Smooth muscle cell (in vitro differentiated cells): ENCODE measurements around the gene CHODL. TPM values are rescaled to one million over a fixed set of nuclear protein-coding genes. Genes with fewer than 3 reads are reported as not detected.

Experiments used
- DNase-seq: peaks from one replicate; lab custom pipeline; 2025; ENCODE audit not compliant: unreplicated experiment; lab: John Stamatoyannopoulos, UW
- H2AFZ ChIP-seq: fragments of 200-600 bp; sonication (generic); 2 replicates; pipeline ENCODE4 v1.6.0; 2016; ENCODE audit warnings: antibody characterized with exemption, low read depth, mild to moderate bottlenecking
- H3F3A ChIP-seq: fragments of 200-600 bp; sonication (generic); 2 replicates; pipeline ENCODE4 v1.6.0; 2017; ENCODE audit warnings: antibody characterized with exemption, low read depth
- H3K27ac ChIP-seq: fragments of 200-600 bp; sonication (generic); 2 replicates; pipeline ENCODE4 v1.5.1; 2016; ENCODE audit warnings: low read depth, mild to moderate bottlenecking
- H3K27me3 ChIP-seq: fragments of 200-600 bp; sonication (generic); 2 replicates; pipeline ENCODE4 v1.6.1; 2016; ENCODE audit warnings: low read depth, mild to moderate bottlenecking
- H3K36me3 ChIP-seq: fragments of 200-600 bp; sonication (generic); 2 replicates; pipeline ENCODE4 v1.5.1; 2016; ENCODE audit warnings: low read depth
- H3K4me1 ChIP-seq: fragments of 200-600 bp; sonication (generic); 2 replicates; pipeline ENCODE4 v1.5.1; 2016; ENCODE audit warnings: low read depth
- H3K4me2 ChIP-seq: fragments of 200-600 bp; sonication (generic); 2 replicates; pipeline ENCODE4 v1.6.0; 2016; ENCODE audit warnings: mild to moderate bottlenecking
- H3K4me3 ChIP-seq: fragments of 200-600 bp; sonication (generic); 2 replicates; pipeline ENCODE4 v1.5.1; 2016; ENCODE audit warnings: mild to moderate bottlenecking
- H3K79me2 ChIP-seq: fragments of 200-600 bp; sonication (generic); 2 replicates; pipeline ENCODE4 v1.6.0; 2016; ENCODE audit warnings: low read depth, mild to moderate bottlenecking
- H3K9ac ChIP-seq: fragments of 200-600 bp; sonication (generic); 2 replicates; pipeline ENCODE4 v1.6.0; 2016; ENCODE audit warnings: low read depth
- H3K9me3 ChIP-seq: fragments of 200-600 bp; sonication (generic); replicated peaks from 2 replicates; pipeline ENCODE4 v1.5.1; 2016; ENCODE audit warnings: low read depth
- H4K20me1 ChIP-seq: fragments of 200-600 bp; sonication (generic); 2 replicates; pipeline ENCODE4 v1.6.0; 2016; ENCODE audit warnings: low read depth
- WGBS: methylation state at CpG from one replicate; pipeline ENCODE4 v1.1.7; 2016; ENCODE audit warnings: low lambda C conversion rate; 5-methylcytosine and 5-hydroxymethylcytosine counted together
- polyA plus RNA-seq: library from polyadenylated mRNA; unstranded; fragments of >200 nt; fragmentation: Nextera tagmentation; extraction: Ambion mirVana; gene quantifications from 2 replicates; pipeline ENCODE4 v1.2.1, GENCODE V29; 2016
- total RNA-seq: library from RNA; depleted of rRNA; stranded (reverse); fragments of >200 nt; gene quantifications from 2 replicates; pipeline ENCODE4 v1.2.3, GENCODE V29; 2014
- TF ChIP-seq, protein P1 (sequence below): fragments of 200-600 bp; sonication (generic); IDR thresholded peaks from 2 replicates; pipeline ENCODE4 v1.5.1; 2017; ENCODE audit warnings: borderline replicate concordance, mild to moderate bottlenecking, antibody characterized with exemption; ENCODE audit not compliant: insufficient read depth, poor library complexity, severe bottlenecking

The CHODL gene
- total and polyA plus RNA-seq, 2 experiments from 2014 or later, result not detected

DNA sequence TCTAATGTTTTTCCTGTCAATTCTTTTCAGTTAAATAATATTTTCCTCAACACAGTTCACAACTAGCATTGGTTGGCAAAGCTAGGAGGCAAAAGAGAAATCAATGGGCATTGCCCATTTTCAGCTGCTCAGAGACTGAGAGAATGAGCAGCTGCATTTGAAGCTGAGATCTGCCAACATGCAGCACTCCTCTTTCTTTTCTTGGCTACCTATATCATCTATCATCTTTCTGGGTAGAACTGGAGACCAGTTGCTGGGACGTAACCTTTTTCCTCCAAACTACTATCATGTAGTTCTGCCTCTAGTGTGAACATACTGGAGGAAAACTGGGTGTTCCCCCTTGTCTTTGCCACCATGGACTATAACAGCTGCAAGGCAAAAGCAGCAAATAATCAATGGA lies 22.9 kb downstream of the CHODL start:
- WGBS, result 90% methylated on average over 1 of the region's 1 CpG
- TF ChIP-seq, protein P1, sequence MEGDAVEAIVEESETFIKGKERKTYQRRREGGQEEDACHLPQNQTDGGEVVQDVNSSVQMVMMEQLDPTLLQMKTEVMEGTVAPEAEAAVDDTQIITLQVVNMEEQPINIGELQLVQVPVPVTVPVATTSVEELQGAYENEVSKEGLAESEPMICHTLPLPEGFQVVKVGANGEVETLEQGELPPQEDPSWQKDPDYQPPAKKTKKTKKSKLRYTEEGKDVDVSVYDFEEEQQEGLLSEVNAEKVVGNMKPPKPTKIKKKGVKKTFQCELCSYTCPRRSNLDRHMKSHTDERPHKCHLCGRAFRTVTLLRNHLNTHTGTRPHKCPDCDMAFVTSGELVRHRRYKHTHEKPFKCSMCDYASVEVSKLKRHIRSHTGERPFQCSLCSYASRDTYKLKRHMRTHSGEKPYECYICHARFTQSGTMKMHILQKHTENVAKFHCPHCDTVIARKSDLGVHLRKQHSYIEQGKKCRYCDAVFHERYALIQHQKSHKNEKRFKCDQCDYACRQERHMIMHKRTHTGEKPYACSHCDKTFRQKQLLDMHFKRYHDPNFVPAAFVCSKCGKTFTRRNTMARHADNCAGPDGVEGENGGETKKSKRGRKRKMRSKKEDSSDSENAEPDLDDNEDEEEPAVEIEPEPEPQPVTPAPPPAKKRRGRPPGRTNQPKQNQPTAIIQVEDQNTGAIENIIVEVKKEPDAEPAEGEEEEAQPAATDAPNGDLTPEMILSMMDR, result no peak
- no peaks in the 10 kb centered on the region for H3K36me3 ChIP-seq
- no peak overlapping the region for H3K4me2 ChIP-seq
- H3K4me3 ChIP-seq, result no peak overlapping the region
- H3K79me2 ChIP-seq, result no peaks in the 10 kb centered on the region
- no peak overlapping the region for H2AFZ ChIP-seq
- H3F3A ChIP-seq, result no peaks in the 10 kb centered on the region
- DNase-seq, result no peak
- no peak overlapping the region for H3K27ac ChIP-seq
- no peaks in the 10 kb centered on the region for H3K27me3 ChIP-seq
- H3K9ac ChIP-seq, result no peak overlapping the region
- H3K4me1 ChIP-seq, result no peaks in the 10 kb centered on the region
- H3K9me3 ChIP-seq, result no peaks in the 10 kb centered on the region
- H4K20me1 ChIP-seq, result no peaks in the 10 kb centered on the region

DNA sequence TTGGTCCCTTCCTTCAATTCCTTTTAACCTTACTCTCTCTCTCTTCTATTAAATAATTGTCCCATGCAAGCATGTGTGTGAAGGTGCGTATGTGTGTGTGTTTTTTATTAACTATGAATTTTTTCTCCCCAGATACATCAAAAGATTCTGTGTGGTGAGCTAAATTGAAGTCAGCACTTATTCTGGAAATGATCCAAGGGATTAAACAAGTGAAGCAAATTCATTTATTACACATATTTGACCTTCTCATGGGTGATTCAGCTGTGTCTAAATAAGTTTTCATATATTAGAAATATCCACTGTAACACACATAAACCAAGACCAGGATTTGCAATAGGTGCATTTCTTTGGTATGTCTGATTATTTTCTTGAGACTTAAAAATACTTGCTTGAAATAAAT lies 24.3 kb downstream of the CHODL start:
- Histone ChIP-seq H2AFZ (no peak overlapping the region), H3K9me3 (no peaks in the 10 kb centered on the region), H3K4me2 (no peak overlapping the region), H3K27me3 (no peaks in the 10 kb centered on the region), H3K4me3 (no peak overlapping the region), H3K4me1 (no peaks in the 10 kb centered on the region), H3K36me3 (no peaks in the 10 kb centered on the region), H3F3A (no peaks in the 10 kb centered on the region), H4K20me1 (no peaks in the 10 kb centered on the region), H3K27ac (no peak overlapping the region), H3K79me2 (no peaks in the 10 kb centered on the region), H3K9ac (no peak overlapping the region)
- WGBS, result 100% methylated on average over 1 of the region's 1 CpG
- TF ChIP-seq, protein P1, result no peak
- no peak for DNase-seq

GRCh38 chr21:18269856-18270255 lies 25.2 kb downstream of the CHODL start:
- Histone ChIP-seq H3K4me1 (no peaks in the 10 kb centered on the region), H3F3A (no peaks in the 10 kb centered on the region), H3K36me3 (no peaks in the 10 kb centered on the region), H3K4me2 (no peak overlapping the region), H3K27me3 (no peaks in the 10 kb centered on the region), H2AFZ (no peak overlapping the region), H3K27ac (no peak overlapping the region), H3K9ac (no peak overlapping the region), H3K9me3 (no peaks in the 10 kb centered on the region), H3K4me3 (no peak overlapping the region), H4K20me1 (no peaks in the 10 kb centered on the region), H3K79me2 (no peaks in the 10 kb centered on the region)
- TF ChIP-seq, protein P1, result no peak
- WGBS, result 82% methylated on average over 7 of the region's 7 CpGs
- no peak for DNase-seq

DNA sequence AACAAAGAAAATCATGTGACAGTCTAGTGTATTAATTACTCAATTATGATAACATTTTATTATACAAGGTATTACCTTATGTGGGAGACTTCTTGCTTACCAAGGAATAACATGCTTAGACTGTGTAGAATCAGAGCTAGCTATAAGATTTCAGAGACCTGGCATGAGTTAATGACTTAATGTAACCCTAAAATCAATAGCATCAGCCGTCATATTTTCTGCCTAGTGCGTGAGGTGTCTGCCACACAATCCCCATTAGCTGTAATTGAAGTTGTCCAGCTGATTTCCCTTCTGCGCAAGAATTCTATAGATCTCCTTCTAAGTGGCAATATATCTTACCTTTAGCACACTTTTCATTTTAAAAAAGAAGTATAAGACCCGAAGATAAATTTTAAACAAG lies 28.8 kb downstream of the CHODL start:
- TF ChIP-seq, protein P1, result no peak
- 89% methylated on average over 4 of the region's 4 CpGs for WGBS

More for the DNA sequence above, 28.8 kb downstream of the CHODL start:
- Histone ChIP-seq H3K27me3 (no peaks in the 10 kb centered on the region), H3K9ac (no peak overlapping the region), H3K36me3 (no peaks in the 10 kb centered on the region), H3K27ac (no peak overlapping the region), H3F3A (no peaks in the 10 kb centered on the region), H4K20me1 (no peaks in the 10 kb centered on the region), H3K4me2 (no peak overlapping the region), H3K9me3 (no peaks in the 10 kb centered on the region), H3K79me2 (no peaks in the 10 kb centered on the region), H2AFZ (no peak overlapping the region), H3K4me1 (no peaks in the 10 kb centered on the region), H3K4me3 (no peak overlapping the region)
- no peak for DNase-seq
